CD4-positive, alpha-beta T cell treated with Interferon alpha-2 for 1 hour (primary cell): ENCODE data around the gene SLC1A2.

Experiments used
- DNase-seq, 2 donors: peaks; one replicate each; pipeline ENCODE4 v3.0.0-alpha.2; 2020 to 2022

The SLC1A2 gene

GRCh38 chr11:35375332-35376117 lies 43.8 kb downstream of the SLC1A2 start:
- no peak for DNase-seq

- no peak for DNase-seq
Observed at GRCh38 chr11:35373284-35373933, 45.9 kb downstream of the SLC1A2 start.

GRCh38 chr11:35372565-35373283 lies 46.6 kb downstream of the SLC1A2 start:
- DNase-seq: no peak

GRCh38 chr11:35367491-35367890 lies 51.9 kb downstream of the SLC1A2 start:
- no peak for DNase-seq

- DNase-seq: no peak
Observed at GRCh38 chr11:35366798-35367197, 52.6 kb downstream of the SLC1A2 start.

GRCh38 chr11:35365961-35366360 lies 53.4 kb downstream of the SLC1A2 start:
- DNase-seq: no peak

- no peak for DNase-seq
Observed at GRCh38 chr11:35365395-35365794, 54.0 kb downstream of the SLC1A2 start.

GRCh38 chr11:35363854-35364780 lies 55.2 kb downstream of the SLC1A2 start:
- no peak for DNase-seq

- no peak for DNase-seq
Observed at GRCh38 chr11:35363246-35363801, 56.0 kb downstream of the SLC1A2 start.

- DNase-seq: no peak
Observed at GRCh38 chr11:35362521-35362980, 56.8 kb downstream of the SLC1A2 start.

- no peak for DNase-seq
Observed at GRCh38 chr11:35360055-35360530, 59.3 kb downstream of the SLC1A2 start.

GRCh38 chr11:35359321-35360054 lies 59.9 kb downstream of the SLC1A2 start:
- no peak for DNase-seq

- DNase-seq: no peak
Observed at GRCh38 chr11:35358391-35358790, 61.0 kb downstream of the SLC1A2 start.

- no peak for DNase-seq
Observed at GRCh38 chr11:35357923-35358322, 61.4 kb downstream of the SLC1A2 start.

- DNase-seq: no peak
Observed at GRCh38 chr11:35355102-35355749, 64.1 kb downstream of the SLC1A2 start.

- no peak for DNase-seq
Observed at GRCh38 chr11:35354644-35355043, 64.7 kb downstream of the SLC1A2 start.

- DNase-seq: no peak
Observed at GRCh38 chr11:35352077-35352888, 67.1 kb downstream of the SLC1A2 start.

GRCh38 chr11:35349897-35350296 lies 69.5 kb downstream of the SLC1A2 start:
- DNase-seq: no peak

GRCh38 chr11:35348898-35349687 lies 70.3 kb downstream of the SLC1A2 start:
- no peak for DNase-seq
